Measurements from ENCODE around the gene ERC1.
"Not testable (repeated sequence)": the region's sequence is repeated elsewhere in the genome, so short reads cannot be mapped to it uniquely, and the experiment has no call there.

Gene ERC1

GRCh38 chr12:988646-989045 lies 2.4 kb upstream of the ERC1 start:
- no peak for DNase-seq

GRCh38 chr12:989051-989450 lies 2.0 kb upstream of the ERC1 start:
- no peak for DNase-seq

GRCh38 chr12:989751-990660 lies 1.0 kb upstream of the ERC1 start:
- DNase-seq: peak; percentile 70

- DNase-seq: no peak
Observed at GRCh38 chr12:991350-992333, 619 bp downstream of the ERC1 start.

GRCh38 chr12:992647-993046 lies 1.6 kb downstream of the ERC1 start:
- DNase-seq: no peak

GRCh38 chr12:996881-997280 lies 5.9 kb downstream of the ERC1 start:
- no peak for DNase-seq

GRCh38 chr12:997505-997904 lies 6.5 kb downstream of the ERC1 start:
- DNase-seq: no peak

GRCh38 chr12:998020-998874 lies 7.2 kb downstream of the ERC1 start:
- no peak for DNase-seq

- DNase-seq: not testable (repeated sequence)
Observed at GRCh38 chr12:999736-1000135, 8.7 kb downstream of the ERC1 start.

GRCh38 chr12:1001507-1001906 lies 10.5 kb downstream of the ERC1 start:
- no peak for DNase-seq

- no peak for DNase-seq
Observed at GRCh38 chr12:1003600-1004271, 12.7 kb downstream of the ERC1 start.

- DNase-seq: no peak
Observed at GRCh38 chr12:1006255-1006654, 15.2 kb downstream of the ERC1 start.

- DNase-seq: no peak
Observed at GRCh38 chr12:1007276-1007675, 16.3 kb downstream of the ERC1 start.

GRCh38 chr12:1007994-1008393 lies 17.0 kb downstream of the ERC1 start:
- no peak for DNase-seq

- DNase-seq: no peak
Observed at GRCh38 chr12:1011091-1011490, 20.1 kb downstream of the ERC1 start.

GRCh38 chr12:1013618-1014489 lies 22.8 kb downstream of the ERC1 start:
- peak; percentile 65 for DNase-seq

GRCh38 chr12:1019283-1019682 lies 28.3 kb downstream of the ERC1 start:
- no peak for DNase-seq

- DNase-seq: no peak
Observed at GRCh38 chr12:1020389-1020788, 29.4 kb downstream of the ERC1 start.

- DNase-seq: no peak
Observed at GRCh38 chr12:1022032-1022970, 31.3 kb downstream of the ERC1 start.

- DNase-seq: no peak
Observed at GRCh38 chr12:1030779-1031178, 39.8 kb downstream of the ERC1 start.
